ENCODE data around the gene F2RL2. TPM values are rescaled to one million over a fixed set of nuclear protein-coding genes. Genes with fewer than 3 reads are reported as not detected.
A peak's percentile ranks its signal among the peaks of the same experiment; 100 is the strongest.

F2RL2 gene
- polyA plus RNA-seq, 1 experiment = 83.1 TPM

GRCh38 chr5:76642390-76643040, 19.3 kb upstream of the F2RL2 start:
- ChIA-PET POLR2A (interaction anchor here (0.7 kb wide), 1 partner anchor 276 kb away, joined by 5 read pairs; no protein-coding TSS in a partner anchor), CTCF (interaction anchor here (0.6 to 7.5 kb wide), 21 partner anchors 8 to 407 kb away, joined by 3 to 68 read pairs (median 4); partner anchors contain the start of genes AGGF1 and F2RL2)
- H3K27me3 ChIP-seq (ENCODE audit: control insufficient read depth, insufficient read depth, low read length) = no peaks in the 10 kb centered on the region
- TF ChIP-seq CTCF (IDR thresholded peaks at IDR 0.05; ENCODE audit: low read depth, low read length) = no peak
- H3K9me3 ChIP-seq (ENCODE audit: control insufficient read depth, insufficient read depth, low read length) = no peaks in the 10 kb centered on the region
- H3K4me3 ChIP-seq (ENCODE audit: low read depth, low read length) = no peak overlapping the region
- H3K27ac ChIP-seq (ENCODE audit: low read depth, low read length) = no peak overlapping the region
- peak; percentile 10 for DNase-seq (ENCODE audit: low read depth, low spot score)

GRCh38 chr5:76641514-76642120, 18.4 kb upstream of the F2RL2 start:
- Histone ChIP-seq H3K27me3 (ENCODE audit: control insufficient read depth, insufficient read depth, low read length) (no peaks in the 10 kb centered on the region), H3K27ac (ENCODE audit: low read depth, low read length) (no peak overlapping the region), H3K9me3 (ENCODE audit: control insufficient read depth, insufficient read depth, low read length) (no peaks in the 10 kb centered on the region), H3K4me3 (ENCODE audit: low read depth, low read length) (no peak overlapping the region)
- ChIA-PET CTCF (interaction anchor here (0.6 to 7.5 kb wide), 16 partner anchors 9 to 389 kb away, joined by 3 to 68 read pairs (median 4); partner anchors contain the start of genes AGGF1 and F2RL2), POLR2A (no interaction called here)
- peak; percentile 55 for DNase-seq (ENCODE audit: low read depth, low spot score)
- TF ChIP-seq CTCF (IDR thresholded peaks at IDR 0.05; ENCODE audit: low read depth, low read length) = peak; percentile 87

GRCh38 chr5:76638479-76638878, 15.3 kb upstream of the F2RL2 start:
- no peak for DNase-seq (ENCODE audit: low read depth, low spot score)
- no peak overlapping the region for H3K27ac ChIP-seq (ENCODE audit: low read depth, low read length)
- POLR2A ChIA-PET = no interaction called here
- H3K4me3 ChIP-seq (ENCODE audit: low read depth, low read length) = no peak overlapping the region
- TF ChIP-seq CTCF (IDR thresholded peaks at IDR 0.05; ENCODE audit: low read depth, low read length) = no peak
- H3K27me3 ChIP-seq (ENCODE audit: control insufficient read depth, insufficient read depth, low read length) = no peaks in the 10 kb centered on the region
- no peaks in the 10 kb centered on the region for H3K9me3 ChIP-seq (ENCODE audit: control insufficient read depth, insufficient read depth, low read length)
- CTCF ChIA-PET = interaction anchor here (1.0 to 1.9 kb wide), 5 partner anchors 12 to 136 kb away, joined by 3 to 11 read pairs (median 4); no protein-coding TSS in a partner anchor

GRCh38 chr5:76637490-76637889, 14.3 kb upstream of the F2RL2 start:
- no peak for TF ChIP-seq CTCF (IDR thresholded peaks at IDR 0.05; ENCODE audit: low read depth, low read length)
- no peaks in the 10 kb centered on the region for H3K27me3 ChIP-seq (ENCODE audit: control insufficient read depth, insufficient read depth, low read length)
- H3K27ac ChIP-seq (ENCODE audit: low read depth, low read length) = no peak overlapping the region
- no peak overlapping the region for H3K4me3 ChIP-seq (ENCODE audit: low read depth, low read length)
- no peaks in the 10 kb centered on the region for H3K9me3 ChIP-seq (ENCODE audit: control insufficient read depth, insufficient read depth, low read length)
- no peak for DNase-seq (ENCODE audit: low read depth, low spot score)
- CTCF ChIA-PET = interaction anchor here (1.0 to 1.9 kb wide), 3 partner anchors 13 to 78 kb away, joined by 3 to 8 read pairs (median 4); no protein-coding TSS in a partner anchor
- POLR2A ChIA-PET = no interaction called here

- Histone ChIP-seq H3K4me3 (ENCODE audit: low read depth, low read length) (no peak overlapping the region), H3K9me3 (ENCODE audit: control insufficient read depth, insufficient read depth, low read length) (no peaks in the 10 kb centered on the region), H3K27me3 (ENCODE audit: control insufficient read depth, insufficient read depth, low read length) (no peaks in the 10 kb centered on the region), H3K27ac (ENCODE audit: low read depth, low read length) (no peak overlapping the region)
- no peak for DNase-seq (ENCODE audit: low read depth, low spot score)
- ChIA-PET CTCF (interaction anchor here (1.1 to 1.9 kb wide), 2 partner anchors 51 to 139 kb away, joined by 4 to 7 read pairs; no protein-coding TSS in a partner anchor), POLR2A (interaction anchor here (0.6 kb wide), 1 partner anchor 154 kb away, joined by 4 read pairs; no protein-coding TSS in a partner anchor)
- TF ChIP-seq CTCF (IDR thresholded peaks at IDR 0.05; ENCODE audit: low read depth, low read length) = no peak
These were observed 11.5 kb upstream of the F2RL2 start for GRCh38 chr5:76634661-76635060.

All from AG04450 (cell line).